Urinary bladder (tissue), 4 donors: ENCODE measurements around the gene GSTP1. TPM values are rescaled to one million over a fixed set of nuclear protein-coding genes. Genes with fewer than 3 reads are reported as not detected.
"Not testable (repeated sequence)": the region's sequence is repeated elsewhere in the genome, so short reads cannot be mapped to it uniquely, and the experiment has no call there.

ENCODE experiments used
- DNase-seq: peaks from one replicate; pipeline ENCODE4 v3.0.0-alpha.2; 2015; ENCODE audit errors: extremely low spot score
- H3K27ac ChIP-seq: one replicate; pipeline ENCODE4 v1.5.1; 2013; ENCODE audit warnings: low read depth, mild to moderate bottlenecking, moderate library complexity
- H3K36me3 ChIP-seq: one replicate; pipeline ENCODE4 v1.6.1; 2013; ENCODE audit warnings: mild to moderate bottlenecking, moderate library complexity; ENCODE audit not compliant: insufficient read depth
- H3K4me1 ChIP-seq: one replicate; pipeline ENCODE4 v1.6.1; 2013; ENCODE audit warnings: mild to moderate bottlenecking, moderate library complexity; ENCODE audit not compliant: insufficient read depth
- H3K4me3 ChIP-seq: one replicate; pipeline ENCODE4 v1.5.1; 2013; ENCODE audit warnings: low read depth, low read length
- WGBS: extraction: QIAGEN DNeasy Blood & Tissue Kit; methylation state at CpG from one replicate; pipeline ENCODE4 v1.1.7; 2013; 5-methylcytosine and 5-hydroxymethylcytosine counted together
- polyA plus RNA-seq: library from polyadenylated mRNA; stranded (reverse); fragments of 200-250 nt; gene quantifications from one replicate; pipeline ENCODE4 v1.2.3, GENCODE V29; 2013
- total RNA-seq: library from RNA; depleted of rRNA; stranded (reverse); fragments of >200 nt; gene quantifications from one replicate; pipeline ENCODE4 v1.2.3, GENCODE V29; 2014
- donor health status: healthy with polysubstance abuse.
- donor health status: healthy.

The GSTP1 gene
- total and polyA plus RNA-seq, 2 donors, result 299 to 679 TPM

- Histone ChIP-seq H3K4me1 (no peaks in the 10 kb centered on the region), H3K4me3 (no peak overlapping the region), H3K36me3 (no peaks in the 10 kb centered on the region), H3K27ac (no peak overlapping the region)
- no peak for DNase-seq
- WGBS, result 68% methylated on average over 14 of the region's 14 CpGs
Observed at GRCh38 chr11:67576735-67577475, 6.7 kb upstream of the GSTP1 start.

GRCh38 chr11:67577951-67578350 lies 5.7 kb upstream of the GSTP1 start:
- Histone ChIP-seq H3K27ac (no peak overlapping the region), H3K4me1 (no peaks in the 10 kb centered on the region), H3K36me3 (no peaks in the 10 kb centered on the region), H3K4me3 (no peak overlapping the region)
- 77% methylated on average over 6 of the region's 6 CpGs for WGBS
- no peak for DNase-seq

GRCh38 chr11:67581469-67581868 lies 2.1 kb upstream of the GSTP1 start:
- H3K27ac ChIP-seq, result no peak overlapping the region
- H3K4me1 ChIP-seq, result no peaks in the 10 kb centered on the region
- no peak for DNase-seq
- H3K4me3 ChIP-seq, result no peak overlapping the region
- peaks cover 4% of the 10 kb centered on the region for H3K36me3 ChIP-seq
- WGBS, result 44% methylated on average over 11 of the region's 11 CpGs

- no peak overlapping the region for H3K27ac ChIP-seq
- DNase-seq, result no peak
- no peaks in the 10 kb centered on the region for H3K4me1 ChIP-seq
- WGBS, result 77% methylated on average over 4 of the region's 4 CpGs
- peaks cover 4% of the 10 kb centered on the region for H3K36me3 ChIP-seq
- no peak overlapping the region for H3K4me3 ChIP-seq
Observed at GRCh38 chr11:67582011-67582410, 1.6 kb upstream of the GSTP1 start.

- peak; percentile 63 for DNase-seq
- H3K4me3 ChIP-seq, result peak overlapping the region; percentile 73
- H3K4me1 ChIP-seq, result no peaks in the 10 kb centered on the region
- 13% methylated on average over 33 of the region's 33 CpGs for WGBS
- peak overlapping the region; percentile 98 for H3K27ac ChIP-seq
- H3K36me3 ChIP-seq, result peaks cover 4% of the 10 kb centered on the region
Observed at GRCh38 chr11:67584205-67584880, 731 bp downstream of the GSTP1 start.

GRCh38 chr11:67584881-67585873 lies 1.6 kb downstream of the GSTP1 start:
- WGBS, result 79% methylated on average over 21 of the region's 21 CpGs
- H3K27ac ChIP-seq, result peak overlapping the region; percentile 98
- H3K4me3 ChIP-seq, result peak overlapping the region; percentile 73
- no peak for DNase-seq
- H3K36me3 ChIP-seq, result peaks cover 4% of the 10 kb centered on the region
- H3K4me1 ChIP-seq, result no peaks in the 10 kb centered on the region

GRCh38 chr11:67585911-67586310 lies 2.3 kb downstream of the GSTP1 start:
- DNase-seq, result no peak
- Histone ChIP-seq H3K4me1 (no peaks in the 10 kb centered on the region), H3K36me3 (peaks cover 4% of the 10 kb centered on the region), H3K27ac (no peak overlapping the region), H3K4me3 (no peak overlapping the region)
- WGBS, result 94% methylated on average over 4 of the region's 4 CpGs

- no peak for DNase-seq
- peaks cover 4% of the 10 kb centered on the region for H3K36me3 ChIP-seq
- no peaks in the 10 kb centered on the region for H3K4me1 ChIP-seq
- 69% methylated on average over 5 of the region's 5 CpGs for WGBS
- H3K27ac ChIP-seq, result no peak overlapping the region
- H3K4me3 ChIP-seq, result no peak overlapping the region
Observed at GRCh38 chr11:67586568-67587250, 3.1 kb downstream of the GSTP1 start.

- no peak for DNase-seq
- Histone ChIP-seq H3K4me1 (no peaks in the 10 kb centered on the region), H3K36me3 (peaks cover 4% of the 10 kb centered on the region), H3K4me3 (no peak overlapping the region), H3K27ac (no peak overlapping the region)
- WGBS, result 93% methylated on average over 1 of the region's 1 CpG
Observed at GRCh38 chr11:67588136-67588503, 4.5 kb downstream of the GSTP1 start.

GRCh38 chr11:67588899-67589415 lies 5.3 kb downstream of the GSTP1 start:
- not testable (repeated sequence) for H3K4me1 ChIP-seq, H3K36me3 ChIP-seq, DNase-seq, H3K4me3 ChIP-seq, H3K27ac ChIP-seq
- 78% methylated on average over 11 of the region's 11 CpGs for WGBS

GRCh38 chr11:67592880-67593564 lies 9.4 kb downstream of the GSTP1 start:
- Histone ChIP-seq H3K4me3 (no peak overlapping the region), H3K4me1 (no peaks in the 10 kb centered on the region), H3K36me3 (no peaks in the 10 kb centered on the region), H3K27ac (no peak overlapping the region)
- no peak for DNase-seq
- 59% methylated on average over 12 of the region's 12 CpGs for WGBS

GRCh38 chr11:67593565-67593905 lies 9.9 kb downstream of the GSTP1 start:
- no peak overlapping the region for H3K4me3 ChIP-seq
- no peak overlapping the region for H3K27ac ChIP-seq
- H3K4me1 ChIP-seq, result no peaks in the 10 kb centered on the region
- 60% methylated on average over 3 of the region's 3 CpGs for WGBS
- DNase-seq, result no peak
- H3K36me3 ChIP-seq, result no peaks in the 10 kb centered on the region
